SK-N-SH (cell line): ENCODE measurements around the gene MEGF8. TPM values are rescaled to one million over a fixed set of nuclear protein-coding genes. Genes with fewer than 3 reads are reported as not detected.

ENCODE experiments used
- CTCF ChIA-PET: fragments of 300-600, 350-600 bp; formaldehyde crosslinking; extraction: SDS; loops from one replicate; lab custom pipeline; 2021; lab: Yijun Ruan, JAX
- POLR2A ChIA-PET: fragments of 350-600 bp; sonication (Branson Sonifier 250); formaldehyde crosslinking; extraction: SDS; loops from one replicate; lab custom pipeline; 2020; ENCODE audit warnings: antibody characterized with exemption, inconsistent platforms; lab: Yijun Ruan, JAX
- DNase-seq: peaks from one replicate; pipeline ENCODE4 v3.0.0; 2012
- H2AFZ ChIP-seq: fragments of 200-600 bp; sonication (generic); 2 replicates; pipeline ENCODE4 v1.8.1; 2016; ENCODE audit warnings: antibody characterized with exemption, mild to moderate bottlenecking, low read depth
- H3F3A ChIP-seq: fragments of 200-600 bp; sonication (generic); replicated peaks from 2 replicates; pipeline ENCODE3; 2016; ENCODE audit warnings: antibody characterized with exemption, mild to moderate bottlenecking; ENCODE audit not compliant: insufficient read depth
- H3K27ac ChIP-seq, 2 experiments: fragments of 200-500 bp in 1 of 2; fragments of 200-600 bp in 1 of 2; sonication (Bioruptor generic) in 1 of 2; sonication (generic), shearing (Covaris generic) in 1 of 2; 2 replicates each; pipeline versions ENCODE4 v1.5.1 to v1.6.1; 2014 to 2016; ENCODE audit warnings: low read depth in 2 of 2, inconsistent platforms in 1 of 2, low read length in 1 of 2, mild to moderate bottlenecking in 1 of 2, mixed read lengths in 1 of 2
- H3K27me3 ChIP-seq: fragments of 200-600 bp; sonication (generic), shearing (Covaris generic); 2 replicates; pipeline ENCODE4 v1.6.1; 2016; ENCODE audit warnings: mixed run types; ENCODE audit not compliant: insufficient read depth
- H3K36me3 ChIP-seq, 2 experiments: fragments of 200-500 bp in 1 of 2; fragments of 200-600 bp in 1 of 2; sonication (Bioruptor generic) in 1 of 2; sonication (generic) in 1 of 2; replicated peaks in 1 of 2; 2 replicates each; pipeline versions ENCODE3 to v1.5.1; 2014 to 2016; ENCODE audit warnings: low read length in 1 of 2, mild to moderate bottlenecking in 1 of 2; ENCODE audit not compliant: insufficient read depth in 2 of 2, control insufficient read depth in 1 of 2
- H3K4me1 ChIP-seq, 2 experiments: fragments of 200-500 bp in 1 of 2; fragments of 200-600 bp in 1 of 2; sonication (Bioruptor generic) in 1 of 2; sonication (generic), shearing (Covaris generic) in 1 of 2; 2 replicates each; pipeline versions ENCODE4 v1.5.1 to v1.6.1; 2014 to 2016; ENCODE audit warnings: low read depth in 1 of 2, low read length in 1 of 2, mixed run types in 1 of 2; ENCODE audit not compliant: insufficient read depth in 2 of 2, control insufficient read depth in 1 of 2
- H3K4me2 ChIP-seq: fragments of 200-600 bp; sonication (generic), shearing (Covaris generic); 2 replicates; pipeline ENCODE4 v1.6.1; 2017; ENCODE audit warnings: mixed run types
- H3K4me3 ChIP-seq, 2 experiments: fragments of 200-500 bp in 1 of 2; fragments of 200-600 bp in 1 of 2; sonication (Bioruptor generic) in 1 of 2; sonication (generic), shearing (Covaris generic) in 1 of 2; 2 replicates each; pipeline versions ENCODE4 v1.5.1 to v1.8.1; 2014 to 2016; ENCODE audit warnings: low read depth in 2 of 2, inconsistent platforms in 1 of 2, low read length in 1 of 2, mild to moderate bottlenecking in 1 of 2, mixed read lengths in 1 of 2, moderate library complexity in 1 of 2
- H3K79me2 ChIP-seq: fragments of 200-600 bp; sonication (generic); 2 replicates; pipeline ENCODE4 v1.8.1; 2017; ENCODE audit warnings: mild to moderate bottlenecking; ENCODE audit not compliant: insufficient read depth
- H3K9ac ChIP-seq: fragments of 200-600 bp; sonication (generic); 2 replicates; pipeline ENCODE4 v1.6.1; 2017; ENCODE audit warnings: mixed run types
- H3K9me2 ChIP-seq: fragments of 200-600 bp; sonication (generic); 2 replicates; pipeline ENCODE4 v1.6.1; 2017; ENCODE audit warnings: mixed run types
- H3K9me3 ChIP-seq: fragments of 200-600 bp; sonication (generic); 2 replicates; pipeline ENCODE4 v1.6.1; 2017; ENCODE audit warnings: mixed run types, mild to moderate bottlenecking, moderate library complexity
- H4K20me1 ChIP-seq: fragments of 200-600 bp; sonication (generic); 2 replicates; pipeline ENCODE4 v1.6.1; 2017; ENCODE audit warnings: mild to moderate bottlenecking, mixed run types; ENCODE audit not compliant: insufficient read depth
- ELF1 ChIP-seq: IDR thresholded peaks from 2 replicates; pipeline ENCODE4 v1.4.0; 2012
- EP300 ChIP-seq, 2 experiments: IDR thresholded peaks; 2 replicates each; pipeline versions ENCODE4 v1.4.0 to v1.6.1; 2012; ENCODE audit warnings: borderline replicate concordance in 1 of 2, low read depth in 1 of 2, low read length in 1 of 2
- EZH2phosphoT487 ChIP-seq: fragments of 200-600 bp; sonication (generic); IDR thresholded peaks from 2 replicates; pipeline ENCODE4 v1.6.1; 2017; ENCODE audit warnings: low read depth, mixed run types, mild to moderate bottlenecking, antibody characterized with exemption, moderate library complexity, borderline replicate concordance
- FOXJ3 ChIP-seq: sonication (generic); formaldehyde crosslinking; IDR thresholded peaks from 2 replicates; pipeline ENCODE4 v1.5.1; 2020; ENCODE audit warnings: mild to moderate bottlenecking, missing genetic modification reagents
- FOXM1 ChIP-seq: IDR thresholded peaks from 2 replicates; pipeline ENCODE4 v1.4.0; 2012; ENCODE audit warnings: low read depth, mild to moderate bottlenecking
- GABPA ChIP-seq: IDR thresholded peaks from 2 replicates; pipeline ENCODE4 v1.4.0; 2012; ENCODE audit warnings: low read depth, mild to moderate bottlenecking
- GATA2 ChIP-seq: sonication (generic); formaldehyde crosslinking; IDR thresholded peaks from 2 replicates; pipeline ENCODE4 v1.5.0; 2020; ENCODE audit warnings: mild to moderate bottlenecking, missing genetic modification reagents
- MAX ChIP-seq: IDR thresholded peaks from 2 replicates; pipeline ENCODE4 v1.4.0; 2012; ENCODE audit warnings: low read depth
- MXI1 ChIP-seq: IDR thresholded peaks from 2 replicates; pipeline ENCODE4 v1.6.1; 2012; ENCODE audit warnings: mild to moderate bottlenecking, low read depth, low read length, improper control_type of control experiment
- NRF1 ChIP-seq: IDR thresholded peaks from 2 replicates; pipeline ENCODE4 v1.6.1; 2012; ENCODE audit warnings: low read depth, mild to moderate bottlenecking, low read length
- PBX3 ChIP-seq: IDR thresholded peaks from 2 replicates; pipeline ENCODE4; 2012
- POLR2AphosphoS5 ChIP-seq: IDR thresholded peaks from 2 replicates; pipeline ENCODE4 v1.6.1; 2012; ENCODE audit warnings: low read depth, low read length
- RAD21 ChIP-seq: IDR thresholded peaks from 2 replicates; pipeline ENCODE4 v1.6.1; 2012; ENCODE audit warnings: mild to moderate bottlenecking, low read length
- RFX5 ChIP-seq: IDR thresholded peaks from 2 replicates; pipeline ENCODE4 v1.6.1; 2012; ENCODE audit warnings: mild to moderate bottlenecking, improper control_type of control experiment, low read length
- RXRA ChIP-seq: IDR thresholded peaks from 2 replicates; pipeline ENCODE4 v1.4.0; 2012; ENCODE audit warnings: low read depth, mild to moderate bottlenecking, borderline replicate concordance
- SIN3A ChIP-seq: IDR thresholded peaks from 2 replicates; pipeline ENCODE4 v1.6.1; 2012; ENCODE audit warnings: low read depth, mild to moderate bottlenecking, low read length, moderate library complexity, borderline replicate concordance
- TAF1 ChIP-seq: IDR thresholded peaks from 2 replicates; pipeline ENCODE4 v1.6.1; 2012; ENCODE audit warnings: low read depth, mild to moderate bottlenecking, low read length, moderate library complexity, borderline replicate concordance
- TCF12 ChIP-seq: IDR thresholded peaks from 2 replicates; pipeline ENCODE4 v1.4.0; 2012
- TEAD4 ChIP-seq: IDR thresholded peaks from 2 replicates; pipeline ENCODE4 v1.4.0; 2012; ENCODE audit warnings: mild to moderate bottlenecking, borderline replicate concordance; ENCODE audit not compliant: insufficient read depth
- YY1 ChIP-seq: IDR thresholded peaks from 2 replicates; pipeline ENCODE4 v1.4.0; 2012; ENCODE audit warnings: low read depth, mild to moderate bottlenecking
- ZBTB33 ChIP-seq: IDR thresholded peaks from 2 replicates; pipeline ENCODE4 v1.4.0; 2012; ENCODE audit warnings: low read depth, borderline replicate concordance
- WGBS: methylation state at CpG from one replicate; pipeline ENCODE4 v1.1.6; 2017; ENCODE audit warnings: low lambda C conversion rate; 5-methylcytosine and 5-hydroxymethylcytosine counted together
- polyA plus RNA-seq, 3 experiments: library from polyadenylated mRNA; depleted of rRNA; stranded (reverse); fragments of >200 nt; gene quantifications; 2 replicates each; pipeline ENCODE4 v1.2.3, GENCODE V29; 2012
- TF ChIP-seq, protein P1 (sequence below): IDR thresholded peaks from 2 replicates; pipeline ENCODE4 v1.4.0; 2012; ENCODE audit warnings: low read depth, borderline replicate concordance

MEGF8 gene
- polyA plus RNA-seq, 1 of the 3 experiments (the other 2 are of a cell fraction): 19.1 TPM

DNA sequence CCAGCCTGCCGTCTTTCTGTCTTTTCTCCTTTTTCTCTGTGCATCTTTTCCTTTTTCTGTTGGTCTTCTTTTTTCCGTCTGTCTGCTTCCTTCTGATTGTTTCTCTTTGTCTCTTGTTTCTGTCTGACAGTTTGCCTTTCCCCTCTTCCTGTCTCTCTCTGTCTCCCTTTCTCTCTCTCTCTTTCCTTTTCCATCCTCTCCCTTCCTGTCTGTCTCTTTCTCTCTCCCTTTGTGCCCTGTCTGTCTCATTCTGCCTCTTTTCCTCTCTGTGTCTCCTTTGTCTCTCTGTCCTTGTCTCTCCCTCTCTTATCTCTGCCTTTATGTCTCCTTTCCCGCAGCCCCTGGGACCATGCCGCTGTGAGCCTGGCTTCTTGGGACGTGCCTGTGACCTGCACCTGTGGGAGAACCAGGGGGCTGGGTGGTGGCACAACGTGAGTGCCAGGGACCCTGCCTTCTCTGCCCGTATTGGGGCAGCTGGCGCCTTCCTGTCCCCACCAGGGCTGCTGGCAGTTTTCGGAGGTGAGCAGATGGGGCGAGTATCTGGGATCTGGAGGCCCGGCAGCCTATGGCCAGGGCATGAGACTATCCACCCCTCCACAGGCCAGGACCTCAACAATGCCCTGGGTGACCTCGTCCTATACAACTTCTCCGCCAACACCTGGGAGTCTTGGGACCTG lies 9.4 kb downstream of the MEGF8 start:
- Histone ChIP-seq H3K79me2 (0 out of 2 replicates have a peak, but pooled peaks cover 3% of the 10 kb centered on the region), H3K4me1 (no peaks in the 10 kb centered on the region), H3K9ac (no peak overlapping the region), H3K27ac (no peak overlapping the region), H3F3A (no peaks in the 10 kb centered on the region), H3K9me3 (no peaks in the 10 kb centered on the region), H4K20me1 (no peaks in the 10 kb centered on the region), H3K4me3 (no peak overlapping the region), H2AFZ (no peak overlapping the region), H3K36me3 (peaks cover 8 to 9% of the 10 kb centered on the region in 2 experiments), H3K4me2 (no peak overlapping the region), H3K27me3 (no peaks in the 10 kb centered on the region), H3K9me2 (no peaks in the 10 kb centered on the region)
- CTCF ChIA-PET: no interaction called here
- POLR2A ChIA-PET: no interaction called here
- DNase-seq: no peak
- TF ChIP-seq POLR2AphosphoS5 (no peak), TEAD4 (no peak), SIN3A (no peak), TAF1 (no peak), NRF1 (no peak), MXI1 (no peak), YY1 (no peak), GABPA (no peak), ZBTB33 (no peak), FOXJ3 (CRISPR knock-in tag) (no peak), RAD21 (no peak), RFX5 (no peak), EP300 (IDR thresholded peaks at IDR 0.05; ENCODE audit: borderline replicate concordance in 1 of 2, low read depth in 1 of 2, low read length in 1 of 2) (no peak), FOXM1 (no peak)
- TF ChIP-seq, protein P1, sequence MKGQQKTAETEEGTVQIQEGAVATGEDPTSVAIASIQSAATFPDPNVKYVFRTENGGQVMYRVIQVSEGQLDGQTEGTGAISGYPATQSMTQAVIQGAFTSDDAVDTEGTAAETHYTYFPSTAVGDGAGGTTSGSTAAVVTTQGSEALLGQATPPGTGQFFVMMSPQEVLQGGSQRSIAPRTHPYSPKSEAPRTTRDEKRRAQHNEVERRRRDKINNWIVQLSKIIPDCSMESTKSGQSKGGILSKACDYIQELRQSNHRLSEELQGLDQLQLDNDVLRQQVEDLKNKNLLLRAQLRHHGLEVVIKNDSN: no peak
- 91% methylated on average over 10 of the region's 13 CpGs for WGBS

GRCh38 chr19:42335374-42335936 lies 10.0 kb downstream of the MEGF8 start:
- H3K4me2 ChIP-seq: no peak overlapping the region
- H2AFZ ChIP-seq: no peak overlapping the region
- H3K79me2 ChIP-seq: 0 out of 2 replicates have a peak, but pooled peaks cover 2% of the 10 kb centered on the region
- H3K36me3 ChIP-seq: peaks cover 8 to 9% of the 10 kb centered on the region in 2 experiments
- no peaks in the 10 kb centered on the region for H3K9me3 ChIP-seq
- POLR2A ChIA-PET: no interaction called here
- H4K20me1 ChIP-seq: no peaks in the 10 kb centered on the region
- DNase-seq: no peak
- H3K9ac ChIP-seq: no peak overlapping the region
- no peak overlapping the region for H3K27ac ChIP-seq
- 86% methylated on average over 7 of the region's 7 CpGs for WGBS
- H3F3A ChIP-seq: no peaks in the 10 kb centered on the region
- CTCF ChIA-PET: no interaction called here
- no peak overlapping the region for H3K4me3 ChIP-seq
- H3K4me1 ChIP-seq: no peaks in the 10 kb centered on the region
- H3K27me3 ChIP-seq: no peaks in the 10 kb centered on the region
- TF ChIP-seq RXRA: no peak
- no peak for TF ChIP-seq EZH2phosphoT487
- no peak for TF ChIP-seq POLR2AphosphoS5
- no peak for TF ChIP-seq ELF1
- TF ChIP-seq GATA2 (CRISPR knock-in tag): no peak
- TF ChIP-seq GABPA: no peak
- no peak for TF ChIP-seq FOXJ3 (CRISPR knock-in tag)
- no peak for TF ChIP-seq TEAD4
- no peak for TF ChIP-seq FOXM1
- TF ChIP-seq TCF12: no peak
- TF ChIP-seq MAX: no peak
- no peak for TF ChIP-seq PBX3
- TF ChIP-seq EP300 (IDR thresholded peaks at IDR 0.05; ENCODE audit: borderline replicate concordance in 1 of 2, low read depth in 1 of 2, low read length in 1 of 2): no peak
- TF ChIP-seq, all 33 proteins: peak for 0
- H3K9me2 ChIP-seq: no peaks in the 10 kb centered on the region
